HepG2 (cell line): Measurements from ENCODE around the gene ENTPD2. TPM values are rescaled to one million over a fixed set of nuclear protein-coding genes. Genes with fewer than 3 reads are reported as not detected.

Source experiments
- CCDC6 ChIP-seq: sonication (generic); formaldehyde crosslinking; IDR thresholded peaks from 2 replicates; pipeline ENCODE4 v1.8.1; 2022; ENCODE audit warnings: mild to moderate bottlenecking, missing genetic modification reagents, moderate library complexity
- JDP2 ChIP-seq: sonication (generic); formaldehyde crosslinking; IDR thresholded peaks from 2 replicates; pipeline ENCODE4 v1.8.1; 2022; ENCODE audit warnings: missing genetic modification reagents, borderline replicate concordance
- MED13 ChIP-seq: sonication (generic); formaldehyde crosslinking; IDR thresholded peaks from 2 replicates; pipeline ENCODE4 v1.5.0; 2020; ENCODE audit warnings: missing genetic modification reagents
- ZNF432 ChIP-seq: sonication (generic); formaldehyde crosslinking; IDR thresholded peaks from 2 replicates; pipeline ENCODE4 v1.5.0; 2020; ENCODE audit warnings: missing genetic modification reagents, mild to moderate bottlenecking, borderline replicate concordance
- ZNF543 ChIP-seq: sonication (generic); formaldehyde crosslinking; IDR thresholded peaks from 2 replicates; pipeline ENCODE4 v1.4.0; 2020; ENCODE audit warnings: mild to moderate bottlenecking, missing genetic modification reagents
- polyA plus RNA-seq, 8 experiments: library from polyadenylated mRNA; depleted of rRNA in 3 of 8; stranded (reverse) in 7 of 8; unstranded in 1 of 8; fragments of >200 nt; fragmentation: Illumina TruSeq in 4 of 8; extraction: Trizol in 4 of 8; gene quantifications; 2 replicates each; pipeline versions ENCODE4 v1.2.1 to v1.2.3, GENCODE V29; 2011 to 2016; ENCODE audit warnings: low read depth in 4 of 8, missing spikeins in 1 of 8, mixed read lengths in 1 of 8; ENCODE audit not compliant: insufficient read depth in 1 of 8
- total RNA-seq, 5 experiments: library from RNA; depleted of rRNA; stranded (reverse); fragments of >200 nt; fragmentation: Illumina TruSeq; extraction: Trizol; gene quantifications; 2 replicates each; pipeline ENCODE4 v1.2.3, GENCODE V29; 2016; ENCODE audit warnings: low read depth in 1 of 5
- TF ChIP-seq, protein P1 (sequence below): IDR thresholded peaks from 2 replicates; pipeline ENCODE4 v1.6.1; 2016; ENCODE audit warnings: low read depth, missing genetic modification reagents, missing compliant biosample characterization
- TF ChIP-seq, protein P2 (sequence below): sonication (generic); formaldehyde crosslinking; IDR thresholded peaks from 2 replicates; pipeline ENCODE4 v1.4.0; 2020; ENCODE audit warnings: mild to moderate bottlenecking, missing genetic modification reagents
- TF ChIP-seq, protein P3 (sequence below): sonication (generic); formaldehyde crosslinking; IDR thresholded peaks from 2 replicates; pipeline ENCODE4 v1.4.0; 2020; ENCODE audit warnings: missing genetic modification reagents
- TF ChIP-seq, protein P4 (sequence below): sonication (generic); formaldehyde crosslinking; IDR thresholded peaks from 2 replicates; pipeline ENCODE4 v1.4.0; 2020; ENCODE audit warnings: mild to moderate bottlenecking, missing genetic modification reagents

ENTPD2 gene
- total and polyA plus RNA-seq, 2 of the 13 experiments (the other 11 are each of a cell fraction or from before 2014, with no cell fraction given): 0.95 to 3.2 TPM

DNA sequence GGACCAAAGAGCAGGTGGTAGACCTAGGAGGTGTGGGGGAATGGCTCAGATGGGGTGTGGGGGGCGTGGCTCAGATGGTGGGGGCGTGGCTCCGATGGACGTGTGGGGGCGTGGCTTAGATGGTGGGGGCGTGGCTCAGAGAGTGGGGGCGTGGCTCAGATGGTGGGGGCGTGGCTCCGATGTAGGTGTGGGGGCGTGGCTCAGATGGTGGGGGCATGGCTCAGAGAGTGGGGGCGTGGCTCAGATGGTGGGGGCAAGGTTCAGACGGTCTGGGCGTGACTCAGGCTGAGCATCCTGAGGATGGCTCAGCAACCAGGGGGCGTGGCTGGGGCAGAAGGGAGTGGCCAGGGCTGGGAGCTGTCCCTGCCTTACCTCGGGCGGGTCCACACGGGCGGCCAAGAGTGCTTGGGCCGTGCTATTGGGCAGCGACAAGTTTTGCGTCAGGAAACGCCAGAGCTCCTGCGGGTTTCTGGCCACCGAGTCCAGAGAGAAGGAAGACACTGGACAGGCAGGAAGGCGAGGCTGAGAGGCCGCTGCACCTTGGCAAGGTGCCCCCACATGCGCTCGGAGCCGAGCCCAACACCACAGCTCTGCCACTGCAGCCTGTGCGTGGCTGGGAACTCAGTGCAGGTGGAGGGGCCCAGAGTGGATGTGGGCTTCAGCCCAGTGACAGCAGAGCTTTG is 31.7 kb downstream of the ENTPD2 start (continued):
- TF ChIP-seq, protein P1, sequence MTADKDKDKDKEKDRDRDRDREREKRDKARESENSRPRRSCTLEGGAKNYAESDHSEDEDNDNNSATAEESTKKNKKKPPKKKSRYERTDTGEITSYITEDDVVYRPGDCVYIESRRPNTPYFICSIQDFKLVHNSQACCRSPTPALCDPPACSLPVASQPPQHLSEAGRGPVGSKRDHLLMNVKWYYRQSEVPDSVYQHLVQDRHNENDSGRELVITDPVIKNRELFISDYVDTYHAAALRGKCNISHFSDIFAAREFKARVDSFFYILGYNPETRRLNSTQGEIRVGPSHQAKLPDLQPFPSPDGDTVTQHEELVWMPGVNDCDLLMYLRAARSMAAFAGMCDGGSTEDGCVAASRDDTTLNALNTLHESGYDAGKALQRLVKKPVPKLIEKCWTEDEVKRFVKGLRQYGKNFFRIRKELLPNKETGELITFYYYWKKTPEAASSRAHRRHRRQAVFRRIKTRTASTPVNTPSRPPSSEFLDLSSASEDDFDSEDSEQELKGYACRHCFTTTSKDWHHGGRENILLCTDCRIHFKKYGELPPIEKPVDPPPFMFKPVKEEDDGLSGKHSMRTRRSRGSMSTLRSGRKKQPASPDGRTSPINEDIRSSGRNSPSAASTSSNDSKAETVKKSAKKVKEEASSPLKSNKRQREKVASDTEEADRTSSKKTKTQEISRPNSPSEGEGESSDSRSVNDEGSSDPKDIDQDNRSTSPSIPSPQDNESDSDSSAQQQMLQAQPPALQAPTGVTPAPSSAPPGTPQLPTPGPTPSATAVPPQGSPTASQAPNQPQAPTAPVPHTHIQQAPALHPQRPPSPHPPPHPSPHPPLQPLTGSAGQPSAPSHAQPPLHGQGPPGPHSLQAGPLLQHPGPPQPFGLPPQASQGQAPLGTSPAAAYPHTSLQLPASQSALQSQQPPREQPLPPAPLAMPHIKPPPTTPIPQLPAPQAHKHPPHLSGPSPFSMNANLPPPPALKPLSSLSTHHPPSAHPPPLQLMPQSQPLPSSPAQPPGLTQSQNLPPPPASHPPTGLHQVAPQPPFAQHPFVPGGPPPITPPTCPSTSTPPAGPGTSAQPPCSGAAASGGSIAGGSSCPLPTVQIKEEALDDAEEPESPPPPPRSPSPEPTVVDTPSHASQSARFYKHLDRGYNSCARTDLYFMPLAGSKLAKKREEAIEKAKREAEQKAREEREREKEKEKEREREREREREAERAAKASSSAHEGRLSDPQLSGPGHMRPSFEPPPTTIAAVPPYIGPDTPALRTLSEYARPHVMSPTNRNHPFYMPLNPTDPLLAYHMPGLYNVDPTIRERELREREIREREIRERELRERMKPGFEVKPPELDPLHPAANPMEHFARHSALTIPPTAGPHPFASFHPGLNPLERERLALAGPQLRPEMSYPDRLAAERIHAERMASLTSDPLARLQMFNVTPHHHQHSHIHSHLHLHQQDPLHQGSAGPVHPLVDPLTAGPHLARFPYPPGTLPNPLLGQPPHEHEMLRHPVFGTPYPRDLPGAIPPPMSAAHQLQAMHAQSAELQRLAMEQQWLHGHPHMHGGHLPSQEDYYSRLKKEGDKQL (CRISPR knock-in tag): no peak
- TF ChIP-seq JDP2 (CRISPR knock-in tag) (no peak), MED13 (CRISPR knock-in tag) (no peak), ZNF543 (no peak), CCDC6 (CRISPR knock-in tag) (no peak), ZNF432 (CRISPR knock-in tag) (no peak)
- TF ChIP-seq, protein P2, sequence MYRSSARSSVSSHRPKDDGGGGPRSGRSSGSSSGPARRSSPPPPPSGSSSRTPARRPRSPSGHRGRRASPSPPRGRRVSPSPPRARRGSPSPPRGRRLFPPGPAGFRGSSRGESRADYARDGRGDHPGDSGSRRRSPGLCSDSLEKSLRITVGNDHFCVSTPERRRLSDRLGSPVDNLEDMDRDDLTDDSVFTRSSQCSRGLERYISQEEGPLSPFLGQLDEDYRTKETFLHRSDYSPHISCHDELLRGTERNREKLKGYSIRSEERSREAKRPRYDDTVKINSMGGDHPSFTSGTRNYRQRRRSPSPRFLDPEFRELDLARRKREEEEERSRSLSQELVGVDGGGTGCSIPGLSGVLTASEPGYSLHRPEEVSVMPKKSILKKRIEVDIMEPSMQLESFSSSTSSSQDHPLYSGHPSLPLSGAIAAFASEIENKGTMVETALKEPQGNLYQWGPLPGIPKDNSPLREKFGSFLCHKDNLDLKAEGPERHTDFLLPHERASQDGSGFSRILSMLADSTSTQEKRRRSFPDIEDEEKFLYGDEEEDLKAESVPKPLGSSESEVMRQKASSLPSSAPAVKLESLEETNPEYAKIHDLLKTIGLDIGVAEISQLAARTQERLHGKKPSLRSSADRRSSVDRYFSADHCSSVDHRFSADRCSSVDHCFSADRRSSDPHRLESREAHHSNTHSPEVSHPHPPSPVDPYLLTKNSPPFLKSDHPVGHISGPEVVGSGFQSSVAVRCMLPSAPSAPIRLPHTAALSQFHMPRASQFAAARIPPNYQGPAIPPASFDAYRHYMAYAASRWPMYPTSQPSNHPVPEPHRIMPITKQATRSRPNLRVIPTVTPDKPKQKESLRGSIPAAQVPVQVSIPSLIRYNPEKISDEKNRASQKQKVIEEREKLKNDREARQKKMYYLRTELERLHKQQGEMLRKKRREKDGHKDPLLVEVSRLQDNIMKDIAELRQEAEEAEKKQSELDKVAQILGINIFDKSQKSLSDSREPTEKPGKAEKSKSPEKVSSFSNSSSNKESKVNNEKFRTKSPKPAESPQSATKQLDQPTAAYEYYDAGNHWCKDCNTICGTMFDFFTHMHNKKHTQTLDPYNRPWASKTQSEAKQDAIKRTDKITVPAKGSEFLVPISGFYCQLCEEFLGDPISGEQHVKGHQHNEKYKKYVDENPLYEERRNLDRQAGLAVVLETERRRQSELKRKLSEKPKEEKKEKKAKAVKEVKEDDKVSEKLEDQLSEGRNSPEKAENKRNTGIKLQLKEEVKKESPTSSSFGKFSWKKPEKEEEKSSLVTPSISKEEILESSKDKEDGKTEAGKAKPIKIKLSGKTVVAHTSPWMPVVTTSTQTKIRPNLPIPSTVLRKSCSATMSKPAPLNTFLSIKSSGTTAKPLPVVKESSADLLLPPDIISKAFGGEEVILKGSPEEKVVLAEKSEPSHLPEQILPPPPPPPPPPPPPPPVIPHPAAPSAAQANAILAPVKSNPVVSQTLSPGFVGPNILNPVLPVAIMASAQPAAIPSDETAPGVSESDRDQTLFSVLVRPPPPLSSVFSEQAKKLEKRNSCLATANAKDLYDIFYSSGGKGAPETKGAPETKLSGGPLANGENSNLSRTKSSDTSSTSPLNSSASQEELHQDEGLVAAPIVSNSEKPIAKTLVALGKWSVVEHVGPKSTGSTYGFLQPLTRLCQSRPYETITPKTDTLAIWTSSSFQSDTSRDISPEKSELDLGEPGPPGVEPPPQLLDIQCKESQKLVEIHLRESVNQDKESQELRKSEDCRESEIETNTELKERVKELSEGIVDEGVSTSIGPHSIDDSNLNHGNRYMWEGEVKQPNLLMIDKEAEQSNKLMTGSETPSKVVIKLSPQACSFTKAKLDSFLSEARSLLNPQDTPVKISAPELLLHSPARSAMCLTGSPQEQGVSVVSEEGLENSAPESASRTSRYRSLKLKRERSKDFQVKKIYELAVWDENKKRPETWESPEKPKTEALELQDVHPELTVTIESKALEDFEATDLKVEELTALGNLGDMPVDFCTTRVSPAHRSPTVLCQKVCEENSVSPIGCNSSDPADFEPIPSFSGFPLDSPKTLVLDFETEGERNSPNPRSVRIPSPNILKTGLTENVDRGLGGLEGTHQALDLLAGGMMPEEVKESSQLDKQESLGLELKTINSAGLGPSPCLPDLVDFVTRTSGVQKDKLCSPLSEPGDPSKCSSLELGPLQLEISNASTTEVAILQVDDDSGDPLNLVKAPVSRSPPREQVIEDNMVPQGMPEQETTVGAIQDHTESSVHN (CRISPR knock-in tag): no peak
- TF ChIP-seq, protein P3, sequence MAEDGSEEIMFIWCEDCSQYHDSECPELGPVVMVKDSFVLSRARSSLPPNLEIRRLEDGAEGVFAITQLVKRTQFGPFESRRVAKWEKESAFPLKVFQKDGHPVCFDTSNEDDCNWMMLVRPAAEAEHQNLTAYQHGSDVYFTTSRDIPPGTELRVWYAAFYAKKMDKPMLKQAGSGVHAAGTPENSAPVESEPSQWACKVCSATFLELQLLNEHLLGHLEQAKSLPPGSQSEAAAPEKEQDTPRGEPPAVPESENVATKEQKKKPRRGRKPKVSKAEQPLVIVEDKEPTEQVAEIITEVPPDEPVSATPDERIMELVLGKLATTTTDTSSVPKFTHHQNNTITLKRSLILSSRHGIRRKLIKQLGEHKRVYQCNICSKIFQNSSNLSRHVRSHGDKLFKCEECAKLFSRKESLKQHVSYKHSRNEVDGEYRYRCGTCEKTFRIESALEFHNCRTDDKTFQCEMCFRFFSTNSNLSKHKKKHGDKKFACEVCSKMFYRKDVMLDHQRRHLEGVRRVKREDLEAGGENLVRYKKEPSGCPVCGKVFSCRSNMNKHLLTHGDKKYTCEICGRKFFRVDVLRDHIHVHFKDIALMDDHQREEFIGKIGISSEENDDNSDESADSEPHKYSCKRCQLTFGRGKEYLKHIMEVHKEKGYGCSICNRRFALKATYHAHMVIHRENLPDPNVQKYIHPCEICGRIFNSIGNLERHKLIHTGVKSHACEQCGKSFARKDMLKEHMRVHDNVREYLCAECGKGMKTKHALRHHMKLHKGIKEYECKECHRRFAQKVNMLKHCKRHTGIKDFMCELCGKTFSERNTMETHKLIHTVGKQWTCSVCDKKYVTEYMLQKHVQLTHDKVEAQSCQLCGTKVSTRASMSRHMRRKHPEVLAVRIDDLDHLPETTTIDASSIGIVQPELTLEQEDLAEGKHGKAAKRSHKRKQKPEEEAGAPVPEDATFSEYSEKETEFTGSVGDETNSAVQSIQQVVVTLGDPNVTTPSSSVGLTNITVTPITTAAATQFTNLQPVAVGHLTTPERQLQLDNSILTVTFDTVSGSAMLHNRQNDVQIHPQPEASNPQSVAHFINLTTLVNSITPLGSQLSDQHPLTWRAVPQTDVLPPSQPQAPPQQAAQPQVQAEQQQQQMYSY (CRISPR knock-in tag): no peak
- TF ChIP-seq, protein P4, sequence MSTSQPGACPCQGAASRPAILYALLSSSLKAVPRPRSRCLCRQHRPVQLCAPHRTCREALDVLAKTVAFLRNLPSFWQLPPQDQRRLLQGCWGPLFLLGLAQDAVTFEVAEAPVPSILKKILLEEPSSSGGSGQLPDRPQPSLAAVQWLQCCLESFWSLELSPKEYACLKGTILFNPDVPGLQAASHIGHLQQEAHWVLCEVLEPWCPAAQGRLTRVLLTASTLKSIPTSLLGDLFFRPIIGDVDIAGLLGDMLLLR (CRISPR knock-in tag): no peak
